HG03135 (cell line): ENCODE measurements around the gene TNFAIP8L1.
"Not testable (repeated sequence)": the region's sequence is repeated elsewhere in the genome, so short reads cannot be mapped to it uniquely, and the experiment has no call there.

ENCODE experiments used
- ATAC-seq: cut with Tn5 transposase; IDR thresholded peaks from one replicate; pipeline ENCODE4 v1.9.1; 2021; ENCODE audit warnings: mild to moderate bottlenecking, moderate library complexity; ENCODE audit not compliant: unreplicated experiment

TNFAIP8L1 gene

GRCh38 chr19:4638828-4639530 is at the start of gene TNFAIP8L1:
Gene TNFAIP8L1, plus strand, starts transcription at chr19:4639516. Its CDS starts 12,354 bp downstream, at chr19:4651870.
- peak; percentile 77 for ATAC-seq

- ATAC-seq, result no peak
Measured at GRCh38 chr19:4589579-4590410, 49.5 kb upstream of the TNFAIP8L1 start.

- ATAC-seq, result no peak
Measured at GRCh38 chr19:4590559-4590958, 48.8 kb upstream of the TNFAIP8L1 start.

GRCh38 chr19:4591320-4591719 is 48.0 kb upstream of the TNFAIP8L1 start:
- no peak for ATAC-seq

GRCh38 chr19:4592445-4592844 is 46.9 kb upstream of the TNFAIP8L1 start:
- ATAC-seq, result no peak

- ATAC-seq, result no peak
Measured at GRCh38 chr19:4593409-4593851, 45.9 kb upstream of the TNFAIP8L1 start.

GRCh38 chr19:4594201-4594600 is 45.1 kb upstream of the TNFAIP8L1 start:
- ATAC-seq, result no peak

GRCh38 chr19:4595158-4595557 is 44.2 kb upstream of the TNFAIP8L1 start:
- not testable (repeated sequence) for ATAC-seq

- no peak for ATAC-seq
Measured at GRCh38 chr19:4596033-4596904, 43.0 kb upstream of the TNFAIP8L1 start.

GRCh38 chr19:4597278-4597974 is 41.9 kb upstream of the TNFAIP8L1 start:
- ATAC-seq, result no peak

GRCh38 chr19:4597975-4598671 is 41.2 kb upstream of the TNFAIP8L1 start:
- no peak for ATAC-seq

- no peak for ATAC-seq
Measured at GRCh38 chr19:4598712-4599111, 40.6 kb upstream of the TNFAIP8L1 start.

- ATAC-seq, result no peak
Measured at GRCh38 chr19:4600082-4600481, 39.2 kb upstream of the TNFAIP8L1 start.

GRCh38 chr19:4600893-4601292 is 38.4 kb upstream of the TNFAIP8L1 start:
- ATAC-seq, result no peak

- no peak for ATAC-seq
Measured at GRCh38 chr19:4602173-4602788, 37.0 kb upstream of the TNFAIP8L1 start.

GRCh38 chr19:4602915-4603314 is 36.4 kb upstream of the TNFAIP8L1 start:
- ATAC-seq, result no peak

- no peak for ATAC-seq
Measured at GRCh38 chr19:4604912-4605311, 34.4 kb upstream of the TNFAIP8L1 start.

GRCh38 chr19:4606181-4606580 is 33.1 kb upstream of the TNFAIP8L1 start:
- ATAC-seq, result no peak

- ATAC-seq, result no peak
Measured at GRCh38 chr19:4606921-4607678, 32.2 kb upstream of the TNFAIP8L1 start.
